HG02852 (cell line): ENCODE data around the gene MAP3K3.

Experiments
- ATAC-seq: cut with Tn5 transposase; IDR thresholded peaks from one replicate; pipeline ENCODE4 v1.9.1; 2021; ENCODE audit warnings: mild to moderate bottlenecking, moderate library complexity; ENCODE audit not compliant: unreplicated experiment

The MAP3K3 gene

GRCh38 chr17:63647936-63648335, 25.7 kb downstream of the MAP3K3 start:
- no peak for ATAC-seq

GRCh38 chr17:63649813-63650212, 27.6 kb downstream of the MAP3K3 start:
- ATAC-seq, result no peak

GRCh38 chr17:63652106-63652505, 29.9 kb downstream of the MAP3K3 start:
- ATAC-seq, result no peak

GRCh38 chr17:63653050-63653449, 30.8 kb downstream of the MAP3K3 start:
- ATAC-seq, result no peak

- ATAC-seq, result no peak
These were observed 35.6 kb downstream of the MAP3K3 start for GRCh38 chr17:63657786-63658185.

- no peak for ATAC-seq
These were observed 36.1 kb downstream of the MAP3K3 start for GRCh38 chr17:63658366-63658765.

- ATAC-seq, result no peak
These were observed 37.6 kb downstream of the MAP3K3 start for GRCh38 chr17:63659850-63660249.

GRCh38 chr17:63665527-63666214, 43.5 kb downstream of the MAP3K3 start:
- ATAC-seq, result no peak

- ATAC-seq, result no peak
These were observed 50.6 kb downstream of the MAP3K3 start for GRCh38 chr17:63672856-63673255.

- no peak for ATAC-seq
These were observed 53.0 kb downstream of the MAP3K3 start for GRCh38 chr17:63675231-63675606.

GRCh38 chr17:63675607-63676546, 53.7 kb downstream of the MAP3K3 start:
- ATAC-seq, result no peak

- ATAC-seq, result no peak
These were observed 54.4 kb downstream of the MAP3K3 start for GRCh38 chr17:63676584-63676983.

GRCh38 chr17:63679214-63679613, 57.0 kb downstream of the MAP3K3 start:
- no peak for ATAC-seq

GRCh38 chr17:63680700-63681099, 58.5 kb downstream of the MAP3K3 start:
- ATAC-seq, result no peak

GRCh38 chr17:63681530-63681929, 59.3 kb downstream of the MAP3K3 start:
- ATAC-seq, result no peak

- ATAC-seq, result no peak
These were observed 60.2 kb downstream of the MAP3K3 start for GRCh38 chr17:63682441-63682840.

- no peak for ATAC-seq
These were observed 60.8 kb downstream of the MAP3K3 start for GRCh38 chr17:63682981-63683380.

- ATAC-seq, result no peak
These were observed 62.8 kb downstream of the MAP3K3 start for GRCh38 chr17:63685041-63685440.

GRCh38 chr17:63685578-63685977, 63.4 kb downstream of the MAP3K3 start:
- no peak for ATAC-seq

- no peak for ATAC-seq
These were observed 64.0 kb downstream of the MAP3K3 start for GRCh38 chr17:63686138-63686685.

GRCh38 chr17:63688396-63689020, 66.3 kb downstream of the MAP3K3 start:
- ATAC-seq, result no peak
